HUES6 (cell line): ENCODE measurements around the gene MGRN1.
A peak's percentile ranks its signal among the peaks of the same experiment; 100 is the strongest.

Source experiments
- H3K27ac ChIP-seq: 2 replicates; pipeline ENCODE4 v1.7.0; 2013; ENCODE audit warnings: low read depth, mild to moderate bottlenecking, low read length, inconsistent platforms
- H3K27me3 ChIP-seq: 2 replicates; pipeline ENCODE4 v1.6.1; 2013; ENCODE audit warnings: low read length; ENCODE audit not compliant: control insufficient read depth, insufficient read depth
- H3K36me3 ChIP-seq: 2 replicates; pipeline ENCODE4 v1.6.1; 2013; ENCODE audit warnings: low read length; ENCODE audit not compliant: control insufficient read depth, insufficient read depth
- H3K4me1 ChIP-seq: 2 replicates; pipeline ENCODE4 v1.6.1; 2013; ENCODE audit warnings: low read length; ENCODE audit not compliant: control insufficient read depth, insufficient read depth
- H3K4me3 ChIP-seq: 2 replicates; pipeline ENCODE4 v1.5.1; 2013; ENCODE audit warnings: low read depth, low read length
- H3K9ac ChIP-seq: one replicate; pipeline ENCODE4 v1.6.1; 2013; ENCODE audit warnings: mild to moderate bottlenecking, low read length
- H3K9me3 ChIP-seq: 2 replicates; pipeline ENCODE4 v1.6.1; 2013; ENCODE audit warnings: low read depth, low read length; ENCODE audit not compliant: control insufficient read depth, insufficient read depth

MGRN1 gene

GRCh38 chr16:4626396-4626795, 1.8 kb downstream of the MGRN1 start:
- H3K4me1 ChIP-seq, result peaks cover 11% of the 10 kb centered on the region
- no peak overlapping the region for H3K27ac ChIP-seq
- H3K27me3 ChIP-seq, result no peaks in the 10 kb centered on the region
- H3K36me3 ChIP-seq, result no peaks in the 10 kb centered on the region
- H3K9me3 ChIP-seq, result no peaks in the 10 kb centered on the region
- peak overlapping the region; percentile 90 for H3K4me3 ChIP-seq
- H3K9ac ChIP-seq, result peak overlapping the region; percentile 94

GRCh38 chr16:4628283-4628682, 3.7 kb downstream of the MGRN1 start:
- H3K36me3 ChIP-seq, result no peaks in the 10 kb centered on the region
- H3K4me3 ChIP-seq, result no peak overlapping the region
- no peaks in the 10 kb centered on the region for H3K9me3 ChIP-seq
- H3K9ac ChIP-seq, result no peak overlapping the region
- H3K27ac ChIP-seq, result no peak overlapping the region
- no peaks in the 10 kb centered on the region for H3K27me3 ChIP-seq
- H3K4me1 ChIP-seq, result peaks cover 11% of the 10 kb centered on the region

DNA sequence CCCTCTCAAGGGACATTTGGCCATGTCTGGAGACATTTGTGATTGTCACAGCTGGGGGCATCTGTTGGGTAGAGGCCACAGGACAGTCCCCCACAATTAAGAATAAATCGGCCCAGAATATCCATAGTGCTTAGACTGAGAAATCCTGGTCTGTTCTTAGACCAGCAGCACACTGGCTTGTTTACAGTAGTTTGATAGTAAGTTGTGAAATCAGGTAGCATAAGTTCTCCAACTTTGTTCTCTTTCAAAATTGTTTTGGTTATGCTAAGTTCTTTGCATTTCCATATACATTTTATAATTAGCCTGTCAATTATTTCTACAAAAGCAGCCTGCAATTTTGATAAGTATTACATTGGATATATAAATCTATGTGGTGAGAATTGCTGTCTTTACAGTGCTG, 6.8 kb downstream of the MGRN1 start:
- Histone ChIP-seq H3K4me3 (no peak overlapping the region), H3K27ac (no peak overlapping the region), H3K9me3 (no peaks in the 10 kb centered on the region), H3K9ac (no peak overlapping the region), H3K27me3 (no peaks in the 10 kb centered on the region), H3K36me3 (0 out of 2 replicates have a peak, but pooled peaks cover 13% of the 10 kb centered on the region), H3K4me1 (peaks cover 6% of the 10 kb centered on the region; the same call in 1 of the 2 replicates)

GRCh38 chr16:4633910-4634635, 9.4 kb downstream of the MGRN1 start:
- Histone ChIP-seq H3K9ac (no peak overlapping the region), H3K36me3 (peaks cover 16% of the 10 kb centered on the region; the same call in 1 of the 2 replicates), H3K9me3 (no peaks in the 10 kb centered on the region), H3K4me1 (peaks cover 3% of the 10 kb centered on the region; the same call in 1 of the 2 replicates), H3K27ac (no peak overlapping the region), H3K4me3 (no peak overlapping the region), H3K27me3 (no peaks in the 10 kb centered on the region)

- Histone ChIP-seq H3K9me3 (no peaks in the 10 kb centered on the region), H3K4me3 (no peak overlapping the region), H3K36me3 (peaks cover 16% of the 10 kb centered on the region; the same call in 1 of the 2 replicates), H3K27ac (no peak overlapping the region), H3K27me3 (no peaks in the 10 kb centered on the region), H3K4me1 (peaks cover 3% of the 10 kb centered on the region; the same call in 1 of the 2 replicates), H3K9ac (no peak overlapping the region)
Observed at GRCh38 chr16:4634768-4635167, 10.1 kb downstream of the MGRN1 start.

DNA sequence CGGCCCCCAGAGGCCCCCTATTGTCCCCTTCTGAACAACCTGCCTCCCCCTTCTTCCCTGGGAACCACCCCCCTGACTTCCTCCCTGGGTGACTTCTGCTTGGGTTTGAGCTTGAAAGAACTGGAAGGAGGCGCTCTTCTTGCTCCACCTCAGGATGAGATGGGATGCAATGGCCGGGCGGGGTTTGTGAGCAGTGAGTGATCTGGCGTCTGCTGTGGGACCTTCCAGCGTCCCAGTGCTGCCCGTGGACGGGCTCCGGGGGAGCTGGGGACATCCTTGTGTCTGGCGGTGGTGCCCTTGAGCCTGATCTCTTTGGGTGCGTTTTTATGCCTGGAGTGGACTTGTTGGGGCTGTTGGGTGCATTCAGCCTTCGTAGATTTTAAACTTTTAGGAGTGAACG, 11.6 kb downstream of the MGRN1 start:
- H3K9me3 ChIP-seq, result no peaks in the 10 kb centered on the region

DNA sequence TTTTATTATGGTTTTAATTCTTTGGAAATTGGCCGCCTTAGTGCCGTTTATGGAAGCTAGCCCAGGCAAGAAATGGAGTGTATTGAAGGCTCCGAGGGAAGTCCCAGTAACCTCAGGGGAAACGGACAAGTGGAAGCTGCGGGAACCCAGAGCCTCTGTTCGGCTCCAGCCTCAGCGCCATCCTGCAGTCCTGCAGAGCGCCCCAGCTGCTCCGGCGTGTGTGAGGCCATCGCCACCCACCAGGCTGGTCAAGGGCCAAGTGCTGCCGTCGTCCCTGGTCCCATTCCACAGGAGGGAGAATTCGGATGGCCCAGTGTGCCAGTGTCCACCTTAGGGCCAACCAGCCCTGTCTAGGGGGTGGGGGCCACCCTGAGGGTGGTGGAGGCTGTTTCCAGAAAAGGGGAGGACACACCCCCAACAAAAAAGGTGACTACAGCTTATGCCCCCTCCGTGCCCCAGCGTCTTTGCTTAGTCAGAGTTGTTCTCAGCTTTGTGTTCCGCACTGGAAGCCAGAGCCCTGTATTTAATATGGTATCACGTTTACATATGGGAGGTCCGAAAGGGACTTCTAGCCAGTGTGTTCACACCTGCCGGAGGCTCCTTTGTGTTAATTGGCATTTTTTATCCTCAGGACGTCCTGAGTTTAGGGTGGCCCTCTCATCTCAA, 13.0 kb downstream of the MGRN1 start:
- Histone ChIP-seq H3K27me3 (no peaks in the 10 kb centered on the region), H3K27ac (no peak overlapping the region), H3K4me3 (no peak overlapping the region), H3K9ac (peak overlapping the region; percentile 22), H3K4me1 (peaks cover 3% of the 10 kb centered on the region; the same call in 1 of the 2 replicates), H3K9me3 (no peaks in the 10 kb centered on the region), H3K36me3 (peaks cover 16% of the 10 kb centered on the region; the same call in 1 of the 2 replicates)

More for the DNA sequence above, 11.6 kb downstream of the MGRN1 start:
- peaks cover 3% of the 10 kb centered on the region; the same call in 1 of the 2 replicates for H3K4me1 ChIP-seq
- no peak overlapping the region for H3K27ac ChIP-seq
- no peak overlapping the region for H3K9ac ChIP-seq
- H3K27me3 ChIP-seq, result no peaks in the 10 kb centered on the region
- peaks cover 16% of the 10 kb centered on the region; the same call in 1 of the 2 replicates for H3K36me3 ChIP-seq
- H3K4me3 ChIP-seq, result no peak overlapping the region

- H3K4me1 ChIP-seq, result peaks cover 3% of the 10 kb centered on the region; the same call in 1 of the 2 replicates
- no peaks in the 10 kb centered on the region for H3K27me3 ChIP-seq
- H3K27ac ChIP-seq, result no peak overlapping the region
- H3K9ac ChIP-seq, result no peak overlapping the region
- H3K9me3 ChIP-seq, result no peaks in the 10 kb centered on the region
- H3K36me3 ChIP-seq, result peaks cover 9% of the 10 kb centered on the region; the same call in 1 of the 2 replicates
- no peak overlapping the region for H3K4me3 ChIP-seq
Observed at GRCh38 chr16:4639899-4640509, 15.4 kb downstream of the MGRN1 start.

- no peak overlapping the region for H3K4me3 ChIP-seq
- peaks cover 9% of the 10 kb centered on the region; the same call in 1 of the 2 replicates for H3K36me3 ChIP-seq
- no peaks in the 10 kb centered on the region for H3K9me3 ChIP-seq
- H3K9ac ChIP-seq, result no peak overlapping the region
- H3K27me3 ChIP-seq, result no peaks in the 10 kb centered on the region
- H3K4me1 ChIP-seq, result peaks cover 3% of the 10 kb centered on the region; the same call in 1 of the 2 replicates
- H3K27ac ChIP-seq, result no peak overlapping the region
Observed at GRCh38 chr16:4640572-4641305, 16.1 kb downstream of the MGRN1 start.

GRCh38 chr16:4641306-4641687, 16.7 kb downstream of the MGRN1 start:
- H3K4me3 ChIP-seq, result no peak overlapping the region
- H3K4me1 ChIP-seq, result peaks cover under 1% of the 10 kb centered on the region; the same call in 1 of the 2 replicates
- no peak overlapping the region for H3K9ac ChIP-seq
- H3K27ac ChIP-seq, result no peak overlapping the region
- H3K27me3 ChIP-seq, result no peaks in the 10 kb centered on the region
- peaks cover 5% of the 10 kb centered on the region; the same call in 1 of the 2 replicates for H3K36me3 ChIP-seq
- H3K9me3 ChIP-seq, result no peaks in the 10 kb centered on the region
